BE2C (cell line): ENCODE results near the gene PFKL.

Source experiments
- DNase-seq: peaks from one replicate; pipeline ENCODE4 v3.0.0-alpha.2; 2020
- H3K27me3 ChIP-seq: fragments of 250-450 bp; sonication (Bioruptor Pico); 2 replicates; pipeline ENCODE4 v1.5.1; 2020; ENCODE audit warnings: mild to moderate bottlenecking
- H3K36me3 ChIP-seq: fragments of 250-450 bp; sonication (Bioruptor Pico); 2 replicates; pipeline ENCODE4 v1.5.1; 2020; ENCODE audit warnings: mild to moderate bottlenecking
- H3K4me1 ChIP-seq: fragments of 250-450 bp; sonication (Bioruptor Pico); 2 replicates; pipeline ENCODE4 v1.5.1; 2020
- H3K4me3 ChIP-seq: 2 replicates; pipeline ENCODE4 v1.5.1; 2011; ENCODE audit warnings: low read depth, low read length
- H3K9me3 ChIP-seq: fragments of 250-450 bp; sonication (Bioruptor Pico); 2 replicates; pipeline ENCODE4 v1.5.1; 2020
- CTCF ChIP-seq: IDR thresholded peaks from 2 replicates; pipeline ENCODE4 v1.5.1; 2012; ENCODE audit warnings: mild to moderate bottlenecking, low read depth, low read length

PFKL gene

GRCh38 chr21:44349847-44350772, 50.3 kb downstream of the PFKL start:
- TF ChIP-seq CTCF, result no peak
- Histone ChIP-seq H3K4me3 (no peak overlapping the region), H3K9me3 (no peaks in the 10 kb centered on the region), H3K27me3 (peaks cover 32% of the 10 kb centered on the region), H3K36me3 (no peaks in the 10 kb centered on the region), H3K4me1 (no peaks in the 10 kb centered on the region)
- no peak for DNase-seq

- DNase-seq, result no peak
- Histone ChIP-seq H3K4me3 (no peak overlapping the region), H3K36me3 (no peaks in the 10 kb centered on the region), H3K9me3 (no peaks in the 10 kb centered on the region), H3K4me1 (no peaks in the 10 kb centered on the region), H3K27me3 (peaks cover 37% of the 10 kb centered on the region)
- TF ChIP-seq CTCF, result no peak
These were observed 51.1 kb downstream of the PFKL start for GRCh38 chr21:44350773-44351481.

- no peak for TF ChIP-seq CTCF
- H3K27me3 ChIP-seq, result peaks cover 37% of the 10 kb centered on the region
- no peak for DNase-seq
- no peak overlapping the region for H3K4me3 ChIP-seq
- no peaks in the 10 kb centered on the region for H3K9me3 ChIP-seq
- no peaks in the 10 kb centered on the region for H3K36me3 ChIP-seq
- no peaks in the 10 kb centered on the region for H3K4me1 ChIP-seq
These were observed 51.8 kb downstream of the PFKL start for GRCh38 chr21:44351535-44352252.

GRCh38 chr21:44352253-44352860, 52.5 kb downstream of the PFKL start:
- no peak for TF ChIP-seq CTCF
- no peaks in the 10 kb centered on the region for H3K36me3 ChIP-seq
- no peak overlapping the region for H3K4me3 ChIP-seq
- peaks cover 37% of the 10 kb centered on the region for H3K27me3 ChIP-seq
- no peaks in the 10 kb centered on the region for H3K4me1 ChIP-seq
- no peak for DNase-seq
- no peaks in the 10 kb centered on the region for H3K9me3 ChIP-seq

- H3K36me3 ChIP-seq, result no peaks in the 10 kb centered on the region
- TF ChIP-seq CTCF, result no peak
- H3K9me3 ChIP-seq, result no peaks in the 10 kb centered on the region
- H3K27me3 ChIP-seq, result peaks cover 37% of the 10 kb centered on the region
- H3K4me3 ChIP-seq, result no peak within 1 kb of the TSS
- H3K4me1 ChIP-seq, result no peaks in the 10 kb centered on the region
- DNase-seq, result no peak
These were observed 53.5 kb downstream of the PFKL start, which contains the start of gene TRPM2 for GRCh38 chr21:44353191-44353970. TRPM2 (plus strand) TSS chr21:44353621; CDS start chr21:44353701, 80 bp downstream.
